Superior temporal gyrus (tissue), 1 donor: Measurements from ENCODE around the gene EMC8.

ENCODE experiments used
- DNase-seq: peaks from one replicate; pipeline ENCODE4 v3.0.0-alpha.2; 2016; ENCODE audit errors: extremely low spot score

Gene EMC8

DNA sequence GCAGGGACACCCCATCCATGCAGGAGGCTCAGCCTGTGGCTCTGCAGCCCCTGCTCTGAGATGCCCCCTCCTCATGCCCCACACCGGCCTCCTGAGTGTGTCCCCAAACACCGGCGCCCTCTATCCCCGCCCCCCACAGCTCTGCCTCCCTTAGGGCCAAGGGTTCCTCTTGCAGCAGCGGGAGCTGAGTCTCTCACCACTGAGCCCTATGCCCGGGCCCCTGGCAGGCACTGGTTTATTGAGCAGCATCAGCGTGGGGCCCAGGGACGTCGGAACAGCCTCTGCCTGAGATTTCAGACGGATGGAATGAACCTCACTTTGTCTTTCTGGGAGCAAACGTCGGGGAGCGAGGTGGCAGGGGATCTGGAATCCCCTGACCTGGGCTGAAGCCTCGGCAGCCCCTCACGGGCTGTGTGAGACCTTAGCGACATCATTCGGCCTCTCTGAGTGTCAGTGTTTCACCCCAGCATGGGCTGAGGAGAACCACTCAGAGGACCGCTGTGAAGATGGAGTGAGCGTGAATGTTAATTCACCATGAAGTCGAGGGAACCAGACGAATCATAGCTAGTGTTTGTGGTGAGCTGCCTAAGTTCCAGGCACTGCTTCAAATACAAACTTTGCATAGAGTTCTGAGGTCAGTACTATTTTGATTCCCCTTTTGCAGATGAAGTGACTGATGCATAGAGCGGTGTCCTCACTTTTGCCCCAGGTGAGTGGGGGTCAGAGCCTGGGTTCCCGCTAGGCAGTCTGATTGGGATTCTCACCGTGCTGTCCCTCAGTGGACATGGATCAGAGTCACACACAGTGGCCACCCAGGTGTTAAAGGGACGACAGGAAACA is 43.2 kb downstream of the EMC8 start:
- no peak for DNase-seq

DNA sequence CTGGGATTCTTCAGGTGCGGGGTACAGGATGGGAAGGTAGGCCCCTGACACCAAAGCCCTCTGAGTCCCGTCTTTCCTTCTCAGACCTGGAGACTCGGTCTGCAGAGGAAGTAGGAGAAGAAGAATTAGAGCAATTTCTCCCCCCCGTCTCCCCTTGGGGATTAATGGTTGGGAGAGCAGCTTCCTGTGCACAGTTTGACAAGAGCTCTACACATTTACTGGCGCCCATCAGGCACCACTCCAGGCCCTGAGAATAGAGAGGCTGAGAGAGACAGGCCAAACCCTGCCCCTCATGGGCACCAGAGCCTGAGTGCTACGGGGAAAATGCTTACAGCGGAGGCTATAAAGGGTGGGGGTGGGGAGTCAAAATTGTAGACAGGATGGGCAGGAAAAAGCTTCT is 44.9 kb downstream of the EMC8 start:
- DNase-seq, result no peak

DNA sequence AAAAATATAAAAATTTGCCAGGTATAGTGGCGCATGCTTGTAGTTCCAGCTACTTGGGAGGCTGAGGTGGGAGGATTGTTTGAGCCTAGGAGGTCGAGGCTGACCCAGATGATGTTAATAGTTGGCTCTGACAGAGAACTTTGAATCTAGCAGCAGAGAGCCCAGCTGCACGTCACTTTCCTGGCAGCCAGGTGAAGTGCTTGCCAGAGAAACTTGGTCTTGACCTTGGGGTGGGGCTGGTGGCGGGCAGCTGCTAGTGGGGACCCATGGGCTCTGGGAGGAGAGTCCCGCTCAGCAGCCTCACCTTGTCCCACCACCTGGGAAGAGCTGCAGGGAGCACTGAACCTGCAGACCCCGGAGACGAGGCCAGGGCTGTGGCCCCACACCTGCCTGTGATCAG is 45.4 kb downstream of the EMC8 start:
- no peak for DNase-seq

DNA sequence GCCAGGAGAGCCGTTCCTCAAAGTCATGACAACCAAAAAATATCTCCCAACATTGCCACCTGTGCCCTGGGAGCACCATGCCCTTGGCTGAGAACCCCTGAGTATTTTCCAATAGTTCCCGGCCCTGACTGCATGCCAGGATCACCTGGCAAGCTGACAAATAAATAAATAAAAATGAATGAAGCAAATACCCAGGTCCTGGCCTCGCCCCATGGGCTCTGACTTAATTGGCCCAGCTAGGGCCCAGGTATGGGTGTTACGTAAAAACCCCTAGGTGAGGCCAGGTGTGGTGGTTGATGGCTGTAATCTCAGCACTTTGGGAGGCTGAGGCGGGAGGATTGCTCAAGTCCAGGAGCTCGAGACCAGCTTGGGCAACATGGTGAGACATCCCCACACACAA is 45.8 kb downstream of the EMC8 start:
- DNase-seq, result no peak

GRCh38 chr16:85752511-85753420 is 46.6 kb downstream of the EMC8 start:
- DNase-seq, result no peak

GRCh38 chr16:85751698-85752501 is 47.4 kb downstream of the EMC8 start:
- DNase-seq, result no peak

- DNase-seq, result no peak
Observed at GRCh38 chr16:85750827-85751697, 48.3 kb downstream of the EMC8 start, which contains the start of gene C16orf74. C16orf74 (minus strand) TSS chr16:85751096; CDS start chr16:85735217, 15,879 bp downstream.

DNA sequence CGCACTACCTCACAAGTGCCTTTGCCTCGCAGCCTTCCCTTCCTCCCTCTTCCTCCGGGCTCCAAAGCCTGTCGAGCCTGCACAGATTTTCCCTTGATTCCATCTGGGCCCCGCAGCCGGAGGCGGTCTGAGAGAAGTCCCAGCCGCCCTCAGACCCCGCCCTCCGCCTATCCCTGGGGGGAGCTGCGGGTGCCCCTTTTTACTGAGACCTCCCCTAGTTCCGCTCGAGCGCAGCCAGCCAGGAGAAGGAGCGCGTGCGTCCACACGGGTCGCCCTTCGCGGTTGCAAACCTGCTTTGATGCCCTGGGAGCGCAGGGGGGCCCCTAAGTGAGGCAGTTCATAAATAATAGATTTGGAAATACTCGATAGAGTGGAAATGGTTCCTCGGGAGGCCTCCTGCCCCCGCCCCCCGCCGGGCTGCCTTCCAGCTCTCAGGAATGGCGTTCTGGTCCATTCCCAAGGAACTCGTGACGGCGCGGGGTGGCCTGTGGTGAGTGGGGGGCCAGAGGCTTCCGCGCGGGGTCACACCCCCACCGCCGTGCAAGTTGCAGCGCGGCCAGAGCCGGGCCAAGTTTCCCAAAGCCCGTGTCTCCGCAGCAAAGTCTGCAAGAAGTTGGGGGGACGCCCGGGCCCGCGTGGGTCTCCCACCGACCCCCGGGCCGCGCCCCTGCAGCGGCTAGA is 49.1 kb downstream of the EMC8 start:
- no peak for DNase-seq

DNA sequence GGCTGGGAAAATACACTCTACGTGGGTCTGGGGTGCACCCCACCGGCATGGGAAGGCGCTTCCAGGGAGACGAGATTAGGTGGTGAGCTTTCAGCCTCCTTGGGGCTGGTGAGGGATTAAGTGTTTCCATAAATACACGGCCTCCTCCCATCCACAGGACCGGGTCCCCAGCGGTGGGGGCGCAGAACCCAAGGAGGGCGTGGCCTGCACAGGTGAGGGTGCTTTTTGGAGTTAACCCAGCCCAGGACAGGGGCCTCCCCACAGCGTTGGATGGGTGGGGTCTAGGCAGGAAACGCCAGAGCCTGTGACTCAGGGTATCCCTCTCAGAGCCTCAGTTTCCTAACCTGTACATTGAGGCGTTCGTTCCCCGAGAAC is 49.6 kb downstream of the EMC8 start:
- no peak for DNase-seq

- DNase-seq, result no peak
Observed at GRCh38 chr16:85746460-85747215, 52.7 kb downstream of the EMC8 start.

DNA sequence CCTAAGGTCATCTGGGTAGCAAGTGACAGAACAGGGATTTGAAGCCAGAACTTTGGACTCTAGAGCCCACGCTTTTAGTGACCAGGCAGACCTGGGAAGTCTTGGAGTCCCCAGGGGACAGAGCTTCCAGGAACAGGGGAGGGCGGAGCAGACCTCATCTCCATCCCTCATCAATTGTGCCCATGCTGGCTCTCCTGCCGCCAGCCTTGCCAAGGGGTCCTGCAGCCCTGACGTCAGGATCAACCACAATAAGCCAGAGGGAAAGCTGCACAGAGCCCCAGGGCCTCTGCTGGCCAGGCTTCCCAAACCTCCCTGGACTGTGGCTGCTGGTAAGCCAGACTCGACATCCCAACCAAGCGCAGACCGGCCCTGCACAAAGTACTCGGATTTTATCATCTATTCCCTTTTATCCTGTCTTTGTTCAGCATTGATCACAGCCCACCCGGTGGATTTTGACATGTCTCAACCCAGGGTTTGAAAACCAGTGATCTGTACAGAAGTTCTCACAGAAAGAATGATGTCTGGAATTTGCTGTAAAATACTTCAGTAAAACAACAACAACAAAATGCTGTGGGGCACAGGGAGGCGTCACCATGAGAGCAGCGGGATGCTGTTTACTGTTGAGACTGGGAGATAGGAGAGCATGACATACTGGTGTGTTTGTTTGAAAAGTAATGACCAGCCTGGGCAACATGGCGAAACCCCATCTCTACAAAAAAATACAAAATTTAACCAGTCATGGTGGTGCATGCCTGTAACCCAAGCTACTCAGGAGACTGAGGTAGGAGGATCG is 60.2 kb downstream of the EMC8 start:
- DNase-seq, result no peak

DNA sequence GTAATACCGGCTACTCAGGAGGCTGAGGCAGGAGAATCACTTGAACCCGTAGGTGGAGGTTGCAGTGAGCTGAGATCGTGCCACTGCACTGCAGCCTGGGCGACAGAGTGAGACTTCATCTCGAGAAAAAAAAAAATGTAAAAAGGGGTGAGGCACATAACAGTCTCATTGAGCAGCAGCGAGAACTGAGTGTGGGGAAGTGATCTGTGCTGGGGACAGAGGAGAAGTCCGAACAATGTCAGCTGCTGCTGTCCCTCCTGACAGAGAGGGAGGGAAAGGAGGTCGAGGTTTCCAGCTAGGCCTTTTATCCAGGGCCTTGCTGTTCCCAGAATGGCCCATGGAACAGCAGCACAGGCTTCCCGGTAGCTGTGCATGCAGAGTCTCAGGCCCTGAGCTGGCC is 62.4 kb downstream of the EMC8 start:
- DNase-seq, result no peak

DNA sequence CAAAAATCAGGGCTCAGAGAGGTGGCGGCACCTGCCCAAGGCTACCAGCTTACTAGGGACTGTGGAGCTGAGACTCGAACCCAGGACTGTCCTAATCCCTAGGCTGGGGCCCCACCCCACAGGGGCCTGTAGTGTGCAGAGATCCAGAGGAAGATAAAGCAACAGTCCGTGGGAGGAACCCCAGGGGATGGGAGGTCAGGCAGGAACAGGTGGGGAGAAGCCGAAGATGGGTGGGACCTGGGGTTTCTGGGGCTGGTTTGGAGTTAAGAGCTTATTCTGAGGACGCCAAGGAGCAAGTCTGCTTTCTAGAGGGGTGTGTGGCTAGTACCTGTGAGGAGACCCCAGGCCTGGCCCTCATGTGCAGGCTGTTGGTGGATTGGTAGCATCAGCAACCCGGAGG is 63.4 kb downstream of the EMC8 start:
- no peak for DNase-seq

- no peak for DNase-seq
Observed at GRCh38 chr16:85735225-85735635, 64.1 kb downstream of the EMC8 start.

DNA sequence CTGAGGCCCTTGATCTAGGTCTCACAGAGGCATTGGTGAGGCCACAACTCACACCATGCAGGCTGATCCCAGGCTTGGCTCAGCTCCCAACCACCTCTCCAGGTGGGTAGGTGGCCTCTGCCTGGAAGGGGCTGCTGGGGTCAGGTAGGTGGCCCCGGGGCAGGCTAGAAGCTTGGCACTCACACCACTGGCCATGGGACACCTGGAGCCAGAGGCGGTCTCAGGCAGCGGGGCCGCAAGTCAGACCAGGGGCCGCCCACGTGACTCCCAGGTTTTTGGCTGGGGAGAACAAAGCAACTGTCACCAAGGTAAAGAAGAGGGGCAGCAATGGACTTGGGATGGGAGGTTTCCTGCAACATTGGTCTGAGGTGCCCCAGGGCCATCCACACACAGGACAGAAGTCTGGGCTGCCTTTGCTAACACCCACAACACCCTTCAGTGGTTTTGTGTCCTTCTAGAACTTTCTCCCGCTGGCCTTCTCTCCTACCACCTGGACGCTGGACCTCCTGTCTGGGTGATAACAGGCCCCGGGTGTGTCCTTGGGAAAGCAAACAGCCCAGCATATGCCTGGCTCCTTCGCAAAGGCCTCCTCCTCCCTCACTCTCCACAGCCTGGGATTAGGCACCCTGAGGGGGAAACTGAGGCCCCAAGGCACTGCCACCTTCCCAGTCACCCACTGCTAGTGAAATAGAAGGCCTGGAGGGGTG is 64.9 kb downstream of the EMC8 start:
- DNase-seq, result no peak

DNA sequence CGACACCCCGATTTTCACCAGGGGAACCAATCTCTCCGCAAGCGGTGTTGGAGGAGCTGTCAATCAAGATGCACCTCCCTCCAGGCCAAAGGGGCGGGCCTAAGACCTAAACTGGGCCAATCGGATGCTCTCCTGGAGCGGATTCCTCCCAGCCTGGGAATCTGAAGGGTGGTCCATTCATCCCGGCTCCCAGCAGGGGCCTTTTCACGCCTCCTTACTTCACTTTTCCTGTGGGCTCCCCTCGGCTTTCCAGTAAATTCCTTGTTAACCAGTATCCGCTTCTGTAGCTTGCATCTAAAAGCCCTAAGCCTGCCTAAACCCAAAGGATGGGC is 65.5 kb downstream of the EMC8 start:
- no peak for DNase-seq

GRCh38 chr16:85733155-85733838 is 66.0 kb downstream of the EMC8 start:
- DNase-seq, result no peak

DNA sequence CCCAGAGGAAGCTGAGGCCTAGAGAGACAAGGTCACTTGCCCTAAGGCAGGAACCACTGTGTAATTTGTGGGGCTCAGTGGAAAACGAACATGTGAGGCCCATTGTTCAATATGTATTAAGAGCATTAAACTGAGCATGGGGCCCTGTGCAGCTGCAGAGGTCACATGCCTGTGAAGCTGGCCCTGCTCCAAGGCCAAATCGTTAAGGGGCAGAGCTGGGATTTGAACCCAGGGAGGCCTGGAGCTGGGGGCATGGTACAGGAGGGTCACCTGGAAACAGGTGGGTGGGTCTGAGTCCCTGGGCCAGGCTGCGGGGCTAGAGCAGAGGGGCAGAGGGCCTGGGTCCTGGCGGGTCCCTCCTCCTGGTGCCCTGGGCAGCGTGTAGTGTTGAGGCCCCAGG is 68.2 kb downstream of the EMC8 start:
- DNase-seq, result no peak
